ENCODE data around the gene DPPA3. TPM values are rescaled to one million over a fixed set of nuclear protein-coding genes. Genes with fewer than 3 reads are reported as not detected.

Gene DPPA3
- total and polyA plus RNA-seq, 2 donors (not counting 3 experiments of a cell fraction or from before 2014, with no cell fraction given) = not detected

GRCh38 chr12:7709969-7710675 is 1.1 kb upstream of the DPPA3 start:
- CTCF ChIA-PET = interaction anchor here (0.6 kb wide), 1 partner anchor 456 kb away, joined by 3 read pairs; no protein-coding TSS in a partner anchor

GRCh38 chr12:7712841-7713442 is 1.7 kb downstream of the DPPA3 start:
- H2AFZ ChIP-seq (ENCODE audit: low read depth, low read length) = no peak overlapping the region
- no peak for FAIRE-seq
- no peak overlapping the region for H3K9ac ChIP-seq (replicated peaks; ENCODE audit: extremely low read depth, insufficient read depth, low read length)
- POLR2A ChIA-PET = no interaction called here
- no peaks in the 10 kb centered on the region for H3K9me1 ChIP-seq (replicated peaks; ENCODE audit: control insufficient read depth, extremely low read depth, insufficient read depth, low read length)
- H3K4me3 ChIP-seq (replicated peaks in 1 of 3; ENCODE audit: insufficient read depth in 1 of 3, low read depth in 1 of 3, low read length in 3 of 3) = no peak overlapping the region
- H3K9me3 ChIP-seq (replicated peaks; ENCODE audit: control insufficient read depth, insufficient read depth, low read length) = no peaks in the 10 kb centered on the region
- dilution Hi-C loops (cut with MboI; ENCODE audit: extremely low pct_ligation_motif_present, low sequenced_read_pairs) = no loop called here
- H3K4me1 ChIP-seq (ENCODE audit: control insufficient read depth, extremely low read depth, insufficient read depth, low read length) = no peaks in the 10 kb centered on the region
- peaks cover 0 to 4% of the 10 kb centered on the region in 2 experiments for H3K27me3 ChIP-seq (ENCODE audit: control insufficient read depth in 2 of 2, insufficient read depth in 2 of 2, low read length in 2 of 2)
- BruUV-seq (replicated peaks) = no TSS peak
- CTCF ChIA-PET = no interaction called here
- TF ChIP-seq MYC (IDR thresholded peaks at IDR 0.05; ENCODE audit: low read depth, low read length) = no peak
- TF ChIP-seq FOS (IDR thresholded peaks at IDR 0.05; ENCODE audit: borderline replicate concordance, insufficient read depth, low read length) = no peak
- no peak for TF ChIP-seq JUN (IDR thresholded peaks at IDR 0.05; ENCODE audit: borderline replicate concordance, insufficient read depth, insufficient read length, low read depth)
- no peak for TF ChIP-seq POLR2A (IDR thresholded peaks at IDR 0.05; ENCODE audit: low read depth, low read length)
- no peak for TF ChIP-seq CTCF (IDR thresholded peaks at IDR 0.05; ENCODE audit: extremely low read depth in 1 of 2, insufficient read depth in 1 of 2, low read depth in 1 of 2, low read length in 2 of 2)
- TF ChIP-seq POLR2AphosphoS5 (IDR thresholded peaks at IDR 0.05; ENCODE audit: insufficient read depth, low read depth, low read length) = no peak
- no peak for TF ChIP-seq GATA2 (IDR thresholded peaks at IDR 0.05; ENCODE audit: insufficient read depth, insufficient read length, low read depth, low read length)
- no peak for TF ChIP-seq MAX (IDR thresholded peaks at IDR 0.05; ENCODE audit: insufficient read depth, insufficient read length)
- TF ChIP-seq EZH2 (IDR thresholded peaks at IDR 0.05; ENCODE audit: borderline replicate concordance, low read depth, low read length, severe bottlenecking) = no peak
- no peak overlapping the region for H3K4me2 ChIP-seq (ENCODE audit: insufficient read depth, low read length)
- intact Hi-C loops (cut with micrococcal nuclease) = no loop called here
- no peak for DNase-seq (ENCODE audit: low read depth, low spot score)
- no peaks in the 10 kb centered on the region for H3K79me2 ChIP-seq (ENCODE audit: control insufficient read depth, insufficient read depth, low read length)
- H4K20me1 ChIP-seq (replicated peaks; ENCODE audit: control insufficient read depth, extremely low read depth, insufficient read depth, low read length) = no peaks in the 10 kb centered on the region
- H3K36me3 ChIP-seq (ENCODE audit: control insufficient read depth in 2 of 2, extremely low read depth in 1 of 2, insufficient read depth in 2 of 2, low read length in 2 of 2) = no peaks in the 10 kb centered on the region
- H3K27ac ChIP-seq (ENCODE audit: insufficient read depth, low read depth, low read length) = no peak overlapping the region

More at GRCh38 chr12:7709969-7710675, 1.1 kb upstream of the DPPA3 start:
- POLR2A ChIA-PET = no interaction called here
- no peaks in the 10 kb centered on the region for H3K4me1 ChIP-seq (ENCODE audit: control insufficient read depth, extremely low read depth, insufficient read depth, low read length)
- BruUV-seq (replicated peaks) = no TSS peak
- H3K4me3 ChIP-seq (replicated peaks in 1 of 3; ENCODE audit: insufficient read depth in 1 of 3, low read depth in 1 of 3, low read length in 3 of 3) = no peak overlapping the region
- no peak overlapping the region for H3K9ac ChIP-seq (replicated peaks; ENCODE audit: extremely low read depth, insufficient read depth, low read length)
- H3K27me3 ChIP-seq (ENCODE audit: control insufficient read depth in 2 of 2, insufficient read depth in 2 of 2, low read length in 2 of 2) = peaks cover 0 to 2% of the 10 kb centered on the region in 2 experiments
- H3K36me3 ChIP-seq (ENCODE audit: control insufficient read depth in 2 of 2, extremely low read depth in 1 of 2, insufficient read depth in 2 of 2, low read length in 2 of 2) = no peaks in the 10 kb centered on the region
- H3K9me3 ChIP-seq (replicated peaks; ENCODE audit: control insufficient read depth, insufficient read depth, low read length) = no peaks in the 10 kb centered on the region
- no peak overlapping the region for H3K27ac ChIP-seq (ENCODE audit: insufficient read depth, low read depth, low read length)
- H3K79me2 ChIP-seq (ENCODE audit: control insufficient read depth, insufficient read depth, low read length) = no peaks in the 10 kb centered on the region
- TF ChIP-seq EZH2 (IDR thresholded peaks at IDR 0.05; ENCODE audit: borderline replicate concordance, low read depth, low read length, severe bottlenecking) = no peak
- TF ChIP-seq POLR2A (IDR thresholded peaks at IDR 0.05; ENCODE audit: low read depth, low read length) = no peak
- TF ChIP-seq MYC (IDR thresholded peaks at IDR 0.05; ENCODE audit: low read depth, low read length) = no peak
- H4K20me1 ChIP-seq (replicated peaks; ENCODE audit: control insufficient read depth, extremely low read depth, insufficient read depth, low read length) = no peaks in the 10 kb centered on the region
- H3K9me1 ChIP-seq (replicated peaks; ENCODE audit: control insufficient read depth, extremely low read depth, insufficient read depth, low read length) = no peaks in the 10 kb centered on the region
- no peak for DNase-seq (ENCODE audit: low read depth, low spot score)
- dilution Hi-C loops (cut with MboI; ENCODE audit: extremely low pct_ligation_motif_present, low sequenced_read_pairs) (no loop called here), intact Hi-C loops (cut with micrococcal nuclease) (no loop called here)
- H2AFZ ChIP-seq (ENCODE audit: low read depth, low read length) = no peak overlapping the region
- no peak overlapping the region for H3K4me2 ChIP-seq (ENCODE audit: insufficient read depth, low read length)
- FAIRE-seq = no peak
